Activated naive CD4-positive, alpha-beta T cell treated with anti-CD3 and anti-CD28 coated beads, Interleukin-2, amount 50 U/mL, for 16 hours (primary cell): ENCODE measurements around the gene LAD1.
A peak's percentile ranks its signal among the peaks of the same experiment; 100 is the strongest.

ENCODE experiments used
- DNase-seq: peaks from one replicate; pipeline ENCODE4 v3.0.0-alpha.2; 2020

LAD1 gene

GRCh38 chr1:201389051-201389450 is 10.1 kb downstream of the LAD1 start:
- no peak for DNase-seq

GRCh38 chr1:201386208-201386607 is 12.9 kb downstream of the LAD1 start:
- DNase-seq = no peak

- DNase-seq = peak; percentile 25
Measured at GRCh38 chr1:201385299-201385891, 13.7 kb downstream of the LAD1 start.

- DNase-seq = no peak
Measured at GRCh38 chr1:201384406-201384782, 14.7 kb downstream of the LAD1 start.

- DNase-seq = no peak
Measured at GRCh38 chr1:201383647-201384405, 15.3 kb downstream of the LAD1 start.

GRCh38 chr1:201381130-201381529 is 18.0 kb downstream of the LAD1 start:
- no peak for DNase-seq

GRCh38 chr1:201379733-201380242 is 19.3 kb downstream of the LAD1 start:
- no peak for DNase-seq

- no peak for DNase-seq
Measured at GRCh38 chr1:201378804-201379203, 20.3 kb downstream of the LAD1 start.

GRCh38 chr1:201377611-201378092 is 21.5 kb downstream of the LAD1 start, which contains the start of gene TNNT2:
Gene TNNT2, minus strand, starts transcription at chr1:201377680. Its CDS starts 4,426 bp downstream, at chr1:201373254.
- no peak for DNase-seq

- no peak for DNase-seq
Measured at GRCh38 chr1:201376464-201377374, 22.4 kb downstream of the LAD1 start.

GRCh38 chr1:201376107-201376463 is 23.0 kb downstream of the LAD1 start:
- no peak for DNase-seq

GRCh38 chr1:201375169-201375568 is 24.0 kb downstream of the LAD1 start:
- DNase-seq = no peak

GRCh38 chr1:201374364-201374763 is 24.8 kb downstream of the LAD1 start:
- no peak for DNase-seq

- DNase-seq = no peak
Measured at GRCh38 chr1:201371792-201372191, 27.3 kb downstream of the LAD1 start.

- DNase-seq = no peak
Measured at GRCh38 chr1:201371276-201371675, 27.8 kb downstream of the LAD1 start.

GRCh38 chr1:201370500-201370899 is 28.6 kb downstream of the LAD1 start:
- no peak for DNase-seq

GRCh38 chr1:201369209-201369608 is 29.9 kb downstream of the LAD1 start:
- no peak for DNase-seq

GRCh38 chr1:201366696-201367095 is 32.4 kb downstream of the LAD1 start:
- DNase-seq = no peak

GRCh38 chr1:201365251-201365650 is 33.9 kb downstream of the LAD1 start:
- DNase-seq = no peak

- DNase-seq = no peak
Measured at GRCh38 chr1:201364808-201365105, 34.4 kb downstream of the LAD1 start.

- DNase-seq = no peak
Measured at GRCh38 chr1:201363467-201363866, 35.7 kb downstream of the LAD1 start.

GRCh38 chr1:201362906-201363305 is 36.2 kb downstream of the LAD1 start:
- DNase-seq = no peak
